AG10803 (cell line): ENCODE data around the gene ANKRD44.

ENCODE experiments used
- DNase-seq: peaks from one replicate; pipeline ENCODE4 v3.0.0; 2010; ENCODE audit warnings: low read depth
- H3K4me3 ChIP-seq: 2 replicates; pipeline ENCODE4 v1.5.1; 2011; ENCODE audit warnings: mild to moderate bottlenecking, low read length, control low read depth
- CTCF ChIP-seq: conservative IDR thresholded peaks from 2 replicates; pipeline ENCODE4 v1.5.1; 2011; ENCODE audit warnings: mild to moderate bottlenecking, low read length, control low read depth, inconsistent platforms

The ANKRD44 gene

GRCh38 chr2:197045115-197045514, 265.5 kb downstream of the ANKRD44 start:
- TF ChIP-seq CTCF: no peak
- no peak overlapping the region for H3K4me3 ChIP-seq
- no peak for DNase-seq

GRCh38 chr2:197042739-197043196, 267.8 kb downstream of the ANKRD44 start:
- no peak overlapping the region for H3K4me3 ChIP-seq
- TF ChIP-seq CTCF: no peak
- no peak for DNase-seq

GRCh38 chr2:197037863-197038398, 272.6 kb downstream of the ANKRD44 start:
- no peak for TF ChIP-seq CTCF
- DNase-seq: no peak
- no peak overlapping the region for H3K4me3 ChIP-seq

GRCh38 chr2:197035002-197035401, 275.6 kb downstream of the ANKRD44 start:
- H3K4me3 ChIP-seq: no peak overlapping the region
- no peak for TF ChIP-seq CTCF
- no peak for DNase-seq

- TF ChIP-seq CTCF: no peak
- no peak for DNase-seq
- H3K4me3 ChIP-seq: no peak overlapping the region
These were observed 276.3 kb downstream of the ANKRD44 start for GRCh38 chr2:197034292-197034691.

- DNase-seq: no peak
- TF ChIP-seq CTCF: no peak
- H3K4me3 ChIP-seq: no peak overlapping the region
These were observed 277.4 kb downstream of the ANKRD44 start for GRCh38 chr2:197033222-197033621.

GRCh38 chr2:197031803-197032202, 278.8 kb downstream of the ANKRD44 start:
- DNase-seq: no peak
- H3K4me3 ChIP-seq: no peak overlapping the region
- TF ChIP-seq CTCF: no peak
